ENCODE results near the gene LRP1B.

GRCh38 chr2:141207036-141207385, 923.8 kb downstream of the LRP1B start:
- no peak for TF ChIP-seq CTCF (IDR thresholded peaks at IDR 0.05; ENCODE audit: low read length)
- TF ChIP-seq EZH2 (IDR thresholded peaks at IDR 0.05; ENCODE audit: borderline replicate concordance, low read length): no peak
